MG63 (cell line): ENCODE data around the gene NDUFB7. TPM values are rescaled to one million over a fixed set of nuclear protein-coding genes. Genes with fewer than 3 reads are reported as not detected.
"Not testable (repeated sequence)": the region's sequence is repeated elsewhere in the genome, so short reads cannot be mapped to it uniquely, and the experiment has no call there.

ENCODE experiments used
- DNase-seq: peaks from one replicate; pipeline ENCODE4 v3.0.0-alpha.2; 2020
- H3K27me3 ChIP-seq: fragments of 250-450 bp; sonication (Bioruptor Pico); 2 replicates; pipeline ENCODE4 v1.5.1; 2020; ENCODE audit warnings: mild to moderate bottlenecking, moderate library complexity
- H3K36me3 ChIP-seq: fragments of 250-450 bp; sonication (Bioruptor Pico); 2 replicates; pipeline ENCODE4 v1.5.1; 2020; ENCODE audit warnings: mild to moderate bottlenecking, moderate library complexity
- H3K4me3 ChIP-seq: fragments of 250-450 bp; sonication (Bioruptor Pico); 2 replicates; pipeline ENCODE4 v1.5.1; 2020; ENCODE audit warnings: mild to moderate bottlenecking, moderate library complexity
- H3K9me3 ChIP-seq: fragments of 250-450 bp; sonication (Bioruptor Pico); 2 replicates; pipeline ENCODE4 v1.5.1; 2020; ENCODE audit warnings: mild to moderate bottlenecking, moderate library complexity
- total RNA-seq: library from RNA; depleted of rRNA; stranded (reverse); fragments of >200 nt; shearing (Covaris generic); gene quantifications from 2 replicates; pipeline ENCODE4 v1.2.3, GENCODE V29; 2014; ENCODE audit warnings: low replicate concordance

The NDUFB7 gene
- total RNA-seq, 1 experiment from 2014 or later, result 678 TPM

GRCh38 chr19:14580623-14581237 is 8.9 kb upstream of the NDUFB7 start:
- no peak overlapping the region for H3K4me3 ChIP-seq
- H3K36me3 ChIP-seq, result no peaks in the 10 kb centered on the region
- no peaks in the 10 kb centered on the region for H3K27me3 ChIP-seq
- no peak for DNase-seq
- H3K9me3 ChIP-seq, result no peaks in the 10 kb centered on the region

GRCh38 chr19:14577885-14578427 is 6.1 kb upstream of the NDUFB7 start:
- H3K4me3 ChIP-seq, result no peak overlapping the region
- H3K27me3 ChIP-seq, result no peaks in the 10 kb centered on the region
- H3K9me3 ChIP-seq, result no peaks in the 10 kb centered on the region
- no peak for DNase-seq
- no peaks in the 10 kb centered on the region for H3K36me3 ChIP-seq

GRCh38 chr19:14577264-14577663 is 5.4 kb upstream of the NDUFB7 start:
- no peaks in the 10 kb centered on the region for H3K27me3 ChIP-seq
- no peak overlapping the region for H3K4me3 ChIP-seq
- H3K36me3 ChIP-seq, result no peaks in the 10 kb centered on the region
- DNase-seq, result no peak
- no peaks in the 10 kb centered on the region for H3K9me3 ChIP-seq

- Histone ChIP-seq H3K36me3 (no peaks in the 10 kb centered on the region), H3K27me3 (no peaks in the 10 kb centered on the region), H3K4me3 (no peak overlapping the region), H3K9me3 (no peaks in the 10 kb centered on the region)
- DNase-seq, result no peak
Measured at GRCh38 chr19:14576363-14576762, 4.5 kb upstream of the NDUFB7 start.

- H3K27me3 ChIP-seq, result no peaks in the 10 kb centered on the region
- DNase-seq, result no peak
Measured at GRCh38 chr19:14575428-14575980, 3.6 kb upstream of the NDUFB7 start.

GRCh38 chr19:14570864-14571527 is 870 bp downstream of the NDUFB7 start:
- DNase-seq, result no peak
- Histone ChIP-seq H3K9me3 (no peaks in the 10 kb centered on the region), H3K4me3 (peak overlapping the region; percentile 85), H3K36me3 (peaks cover 16% of the 10 kb centered on the region), H3K27me3 (no peaks in the 10 kb centered on the region)

More at GRCh38 chr19:14575428-14575980, 3.6 kb upstream of the NDUFB7 start:
- peaks cover under 1% of the 10 kb centered on the region; the same call in 1 of the 2 replicates for H3K36me3 ChIP-seq
- no peaks in the 10 kb centered on the region for H3K9me3 ChIP-seq
- no peak overlapping the region for H3K4me3 ChIP-seq

- Histone ChIP-seq H3K9me3 (no peaks in the 10 kb centered on the region), H3K36me3 (peaks cover 49% of the 10 kb centered on the region), H3K27me3 (no peaks in the 10 kb centered on the region), H3K4me3 (no peak overlapping the region)
- no peak for DNase-seq
Measured at GRCh38 chr19:14567079-14567478, 4.8 kb downstream of the NDUFB7 start.

- DNase-seq, result no peak
- H3K27me3 ChIP-seq, result no peaks in the 10 kb centered on the region
- peaks cover 49% of the 10 kb centered on the region for H3K36me3 ChIP-seq
- H3K9me3 ChIP-seq, result no peaks in the 10 kb centered on the region
- H3K4me3 ChIP-seq, result no peak overlapping the region
Measured at GRCh38 chr19:14566712-14567077, 5.2 kb downstream of the NDUFB7 start.

GRCh38 chr19:14565765-14566711 is 5.8 kb downstream of the NDUFB7 start:
- Histone ChIP-seq H3K36me3 (peaks cover 49% of the 10 kb centered on the region), H3K9me3 (no peaks in the 10 kb centered on the region), H3K27me3 (no peaks in the 10 kb centered on the region), H3K4me3 (no peak overlapping the region)
- DNase-seq, result no peak

- Histone ChIP-seq H3K36me3 (peaks cover 49% of the 10 kb centered on the region), H3K9me3 (no peaks in the 10 kb centered on the region)
Measured at GRCh38 chr19:14565298-14565679, 6.6 kb downstream of the NDUFB7 start.

GRCh38 chr19:14564652-14565297 is 7.1 kb downstream of the NDUFB7 start:
- H3K4me3 ChIP-seq, result not testable (repeated sequence)
- peaks cover 44% of the 10 kb centered on the region for H3K36me3 ChIP-seq

More at GRCh38 chr19:14565298-14565679, 6.6 kb downstream of the NDUFB7 start:
- DNase-seq, result no peak
- Histone ChIP-seq H3K27me3 (no peaks in the 10 kb centered on the region), H3K4me3 (no peak overlapping the region)

GRCh38 chr19:14563989-14564651 is 7.7 kb downstream of the NDUFB7 start:
- peak; percentile 70 for DNase-seq
- H3K4me3 ChIP-seq, result no peak overlapping the region
- H3K27me3 ChIP-seq, result no peaks in the 10 kb centered on the region
- no peaks in the 10 kb centered on the region for H3K9me3 ChIP-seq
- peaks cover 41% of the 10 kb centered on the region for H3K36me3 ChIP-seq

More at GRCh38 chr19:14564652-14565297, 7.1 kb downstream of the NDUFB7 start:
- DNase-seq, H3K27me3 ChIP-seq, H3K9me3 ChIP-seq: not testable (repeated sequence)

GRCh38 chr19:14563590-14563926 is 8.3 kb downstream of the NDUFB7 start:
- no peak overlapping the region for H3K4me3 ChIP-seq
- peaks cover 41% of the 10 kb centered on the region for H3K36me3 ChIP-seq
- H3K9me3 ChIP-seq, result no peaks in the 10 kb centered on the region
- DNase-seq, result no peak
- H3K27me3 ChIP-seq, result no peaks in the 10 kb centered on the region

GRCh38 chr19:14562660-14563589 is 8.9 kb downstream of the NDUFB7 start:
- no peak overlapping the region for H3K4me3 ChIP-seq

GRCh38 chr19:14561847-14562351 is 10.0 kb downstream of the NDUFB7 start:
- H3K36me3 ChIP-seq, result peaks cover 43% of the 10 kb centered on the region
- DNase-seq, result peak; percentile 86
- no peak overlapping the region; the same call in 1 of the 2 replicates for H3K4me3 ChIP-seq
- H3K27me3 ChIP-seq, result no peaks in the 10 kb centered on the region
- no peaks in the 10 kb centered on the region for H3K9me3 ChIP-seq

More at GRCh38 chr19:14562660-14563589, 8.9 kb downstream of the NDUFB7 start:
- peaks cover 41% of the 10 kb centered on the region for H3K36me3 ChIP-seq
- no peaks in the 10 kb centered on the region for H3K9me3 ChIP-seq
- DNase-seq, result no peak
- H3K27me3 ChIP-seq, result no peaks in the 10 kb centered on the region
